Measurements from ENCODE around the gene PADI4.

DNA sequence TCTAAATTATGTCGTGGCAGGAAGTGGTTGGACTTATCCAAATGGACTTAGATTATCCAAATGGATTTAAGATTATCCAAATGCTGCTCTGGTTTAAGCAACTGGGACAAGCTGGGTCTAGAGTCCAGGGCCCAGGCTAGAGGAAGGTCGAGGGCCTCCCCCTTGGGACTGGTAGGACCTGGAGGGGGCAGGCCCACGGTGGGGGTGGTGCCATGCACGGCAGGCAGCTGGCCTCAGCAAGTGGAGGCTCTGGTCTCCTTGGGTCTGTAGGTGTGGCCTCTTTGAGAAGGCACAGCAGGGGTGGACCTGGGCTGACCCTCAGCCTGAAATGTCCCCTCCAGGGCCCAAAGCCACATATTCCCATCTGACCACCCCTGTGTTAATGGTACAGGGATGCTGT lies 93.8 kb downstream of the PADI4 start:
- no peak for TF ChIP-seq ZFP30 (CRISPR knock-in tag; IDR thresholded peaks at IDR 0.05)
- no peak for TF ChIP-seq ZNF8 (CRISPR knock-in tag; IDR thresholded peaks at IDR 0.05)
- no peak for TF ChIP-seq TOX (CRISPR knock-in tag; IDR thresholded peaks at IDR 0.05; ENCODE audit: borderline replicate concordance)
- TF ChIP-seq RARB (CRISPR knock-in tag; IDR thresholded peaks at IDR 0.05): no peak
- no peak for TF ChIP-seq ZC3H10 (CRISPR knock-in tag; IDR thresholded peaks at IDR 0.05)
- TF ChIP-seq, protein P1, sequence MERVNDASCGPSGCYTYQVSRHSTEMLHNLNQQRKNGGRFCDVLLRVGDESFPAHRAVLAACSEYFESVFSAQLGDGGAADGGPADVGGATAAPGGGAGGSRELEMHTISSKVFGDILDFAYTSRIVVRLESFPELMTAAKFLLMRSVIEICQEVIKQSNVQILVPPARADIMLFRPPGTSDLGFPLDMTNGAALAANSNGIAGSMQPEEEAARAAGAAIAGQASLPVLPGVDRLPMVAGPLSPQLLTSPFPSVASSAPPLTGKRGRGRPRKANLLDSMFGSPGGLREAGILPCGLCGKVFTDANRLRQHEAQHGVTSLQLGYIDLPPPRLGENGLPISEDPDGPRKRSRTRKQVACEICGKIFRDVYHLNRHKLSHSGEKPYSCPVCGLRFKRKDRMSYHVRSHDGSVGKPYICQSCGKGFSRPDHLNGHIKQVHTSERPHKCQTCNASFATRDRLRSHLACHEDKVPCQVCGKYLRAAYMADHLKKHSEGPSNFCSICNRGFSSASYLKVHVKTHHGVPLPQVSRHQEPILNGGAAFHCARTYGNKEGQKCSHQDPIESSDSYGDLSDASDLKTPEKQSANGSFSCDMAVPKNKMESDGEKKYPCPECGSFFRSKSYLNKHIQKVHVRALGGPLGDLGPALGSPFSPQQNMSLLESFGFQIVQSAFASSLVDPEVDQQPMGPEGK (CRISPR knock-in tag; IDR thresholded peaks at IDR 0.05; ENCODE audit: borderline replicate concordance): no peak
- TF ChIP-seq CSDC2 (CRISPR knock-in tag; IDR thresholded peaks at IDR 0.05): no peak
- TF ChIP-seq, protein P2, sequence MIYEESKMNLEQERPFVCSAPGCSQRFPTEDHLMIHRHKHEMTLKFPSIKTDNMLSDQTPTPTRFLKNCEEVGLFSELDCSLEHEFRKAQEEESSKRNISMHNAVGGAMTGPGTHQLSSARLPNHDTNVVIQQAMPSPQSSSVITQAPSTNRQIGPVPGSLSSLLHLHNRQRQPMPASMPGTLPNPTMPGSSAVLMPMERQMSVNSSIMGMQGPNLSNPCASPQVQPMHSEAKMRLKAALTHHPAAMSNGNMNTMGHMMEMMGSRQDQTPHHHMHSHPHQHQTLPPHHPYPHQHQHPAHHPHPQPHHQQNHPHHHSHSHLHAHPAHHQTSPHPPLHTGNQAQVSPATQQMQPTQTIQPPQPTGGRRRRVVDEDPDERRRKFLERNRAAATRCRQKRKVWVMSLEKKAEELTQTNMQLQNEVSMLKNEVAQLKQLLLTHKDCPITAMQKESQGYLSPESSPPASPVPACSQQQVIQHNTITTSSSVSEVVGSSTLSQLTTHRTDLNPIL (CRISPR knock-in tag; IDR thresholded peaks at IDR 0.05; ENCODE audit: low read depth): no peak
- TF ChIP-seq ZNF565 (CRISPR knock-in tag; conservative IDR thresholded peaks at IDR 0.05; ENCODE audit: low read depth): no peak
- TF ChIP-seq, protein P3, sequence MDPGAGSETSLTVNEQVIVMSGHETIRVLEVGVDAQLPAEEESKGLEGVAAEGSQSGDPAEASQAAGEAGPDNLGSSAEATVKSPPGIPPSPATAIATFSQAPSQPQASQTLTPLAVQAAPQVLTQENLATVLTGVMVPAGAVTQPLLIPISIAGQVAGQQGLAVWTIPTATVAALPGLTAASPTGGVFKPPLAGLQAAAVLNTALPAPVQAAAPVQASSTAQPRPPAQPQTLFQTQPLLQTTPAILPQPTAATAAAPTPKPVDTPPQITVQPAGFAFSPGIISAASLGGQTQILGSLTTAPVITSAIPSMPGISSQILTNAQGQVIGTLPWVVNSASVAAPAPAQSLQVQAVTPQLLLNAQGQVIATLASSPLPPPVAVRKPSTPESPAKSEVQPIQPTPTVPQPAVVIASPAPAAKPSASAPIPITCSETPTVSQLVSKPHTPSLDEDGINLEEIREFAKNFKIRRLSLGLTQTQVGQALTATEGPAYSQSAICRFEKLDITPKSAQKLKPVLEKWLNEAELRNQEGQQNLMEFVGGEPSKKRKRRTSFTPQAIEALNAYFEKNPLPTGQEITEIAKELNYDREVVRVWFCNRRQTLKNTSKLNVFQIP (CRISPR knock-in tag; IDR thresholded peaks at IDR 0.05; ENCODE audit: borderline replicate concordance, low read depth): no peak
- no peak for TF ChIP-seq OSR1 (CRISPR knock-in tag; IDR thresholded peaks at IDR 0.05)
- TF ChIP-seq ESRRG (CRISPR knock-in tag; IDR thresholded peaks at IDR 0.05): no peak

All from SK-N-SH treated with all-trans-retinoic acid at 6 μM for 48 hours (cell line).